ENCODE results near the gene MUC21.

Gene MUC21

GRCh38 chr6:30983439-30983838 lies at the start of gene MUC21:
TSS of gene MUC21 (plus strand) at chr6:30983718. CDS start at chr6:30983959, 241 bp downstream.
- no peak for DNase-seq (ENCODE audit: low spot score)

GRCh38 chr6:30935018-30935417 lies 48.5 kb upstream of the MUC21 start:
- no peak for DNase-seq (ENCODE audit: low spot score)

GRCh38 chr6:30937265-30937664 lies 46.3 kb upstream of the MUC21 start:
- DNase-seq (ENCODE audit: low spot score) = no peak

GRCh38 chr6:30938730-30939129 lies 44.8 kb upstream of the MUC21 start:
- no peak for DNase-seq (ENCODE audit: low spot score)

GRCh38 chr6:30939473-30939872 lies 44.0 kb upstream of the MUC21 start:
- DNase-seq (ENCODE audit: low spot score) = no peak

- no peak for DNase-seq (ENCODE audit: low spot score)
These were observed 43.0 kb upstream of the MUC21 start, which contains the start of gene MUCL3 for GRCh38 chr6:30940361-30940986. TSS of gene MUCL3 (plus strand) at chr6:30940973. CDS start at chr6:30941000, 27 bp downstream.

GRCh38 chr6:30942338-30943060 lies 41.0 kb upstream of the MUC21 start:
- no peak for DNase-seq (ENCODE audit: low spot score)

- DNase-seq (ENCODE audit: low spot score) = no peak
These were observed 39.5 kb upstream of the MUC21 start for GRCh38 chr6:30944051-30944450.

GRCh38 chr6:30945281-30945680 lies 38.2 kb upstream of the MUC21 start:
- DNase-seq (ENCODE audit: low spot score) = no peak

GRCh38 chr6:30947231-30947630 lies 36.3 kb upstream of the MUC21 start:
- no peak for DNase-seq (ENCODE audit: low spot score)

- no peak for DNase-seq (ENCODE audit: low spot score)
These were observed 34.7 kb upstream of the MUC21 start for GRCh38 chr6:30948811-30949210.

- no peak for DNase-seq (ENCODE audit: low spot score)
These were observed 31.5 kb upstream of the MUC21 start for GRCh38 chr6:30951907-30952469.

- no peak for DNase-seq (ENCODE audit: low spot score)
These were observed 28.7 kb upstream of the MUC21 start for GRCh38 chr6:30954631-30955366.

- DNase-seq (ENCODE audit: low spot score) = peak; percentile 16
These were observed 28.0 kb upstream of the MUC21 start for GRCh38 chr6:30955367-30956042.

GRCh38 chr6:30957716-30958115 lies 25.8 kb upstream of the MUC21 start:
- DNase-seq (ENCODE audit: low spot score) = no peak

- no peak for DNase-seq (ENCODE audit: low spot score)
These were observed 22.4 kb upstream of the MUC21 start for GRCh38 chr6:30960907-30961673.

- no peak for DNase-seq (ENCODE audit: low spot score)
These were observed 20.8 kb upstream of the MUC21 start for GRCh38 chr6:30962716-30963115.

- no peak for DNase-seq (ENCODE audit: low spot score)
These were observed 19.9 kb upstream of the MUC21 start for GRCh38 chr6:30963641-30964040.

- DNase-seq (ENCODE audit: low spot score) = no peak
These were observed 19.4 kb upstream of the MUC21 start for GRCh38 chr6:30964075-30964474.

GRCh38 chr6:30965140-30965601 lies 18.3 kb upstream of the MUC21 start:
- no peak for DNase-seq (ENCODE audit: low spot score)

- DNase-seq (ENCODE audit: low spot score) = no peak
These were observed 17.4 kb upstream of the MUC21 start for GRCh38 chr6:30966154-30966553.
